Measurements from ENCODE around the gene PLK5.
"Not testable (repeated sequence)": the region's sequence is repeated elsewhere in the genome, so short reads cannot be mapped to it uniquely, and the experiment has no call there.

Gene PLK5

DNA sequence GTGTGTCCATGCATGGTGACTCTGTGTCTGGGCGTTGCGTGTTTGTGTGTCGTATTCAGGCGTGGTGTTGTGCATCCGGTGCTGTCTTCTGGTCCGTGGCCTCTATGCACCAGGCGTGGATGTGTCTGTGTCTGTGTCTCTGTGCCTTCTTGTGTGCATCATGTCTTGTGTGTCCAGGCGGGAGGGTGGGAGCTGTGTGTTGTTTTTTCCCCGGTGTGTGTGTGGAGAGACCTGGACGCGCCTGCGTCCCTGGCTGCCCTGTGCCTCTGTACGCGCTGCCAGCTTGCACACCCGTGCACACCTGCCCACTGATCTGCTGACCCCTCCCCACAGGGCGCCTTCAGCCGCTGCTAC, 1.1 kb downstream of the PLK5 start:
- DNase-seq (ENCODE audit: low read depth in 1 of 2, low spot score in 1 of 2) = no peak

DNA sequence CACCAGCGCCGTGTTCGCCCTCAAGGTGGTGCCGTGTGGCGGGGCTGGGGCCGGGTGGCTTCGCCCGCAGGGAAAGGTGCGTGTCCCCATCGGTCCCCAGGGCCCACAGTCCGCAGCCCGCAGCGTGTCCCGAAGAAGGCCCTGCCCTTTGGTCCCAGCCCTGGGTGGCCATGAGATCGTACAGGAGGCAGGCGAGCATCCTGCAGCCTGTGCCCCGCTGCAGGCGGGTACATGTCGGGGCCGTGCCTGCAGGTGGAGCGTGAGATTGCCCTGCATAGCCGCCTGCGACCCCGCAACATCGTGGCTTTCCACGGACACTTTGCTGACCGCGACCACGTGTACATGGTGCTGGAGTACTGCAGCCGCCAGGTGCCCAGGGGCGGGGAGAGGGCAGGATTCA, 1.5 kb downstream of the PLK5 start:
- DNase-seq (ENCODE audit: low read depth in 1 of 2, low spot score in 1 of 2) = no peak

DNA sequence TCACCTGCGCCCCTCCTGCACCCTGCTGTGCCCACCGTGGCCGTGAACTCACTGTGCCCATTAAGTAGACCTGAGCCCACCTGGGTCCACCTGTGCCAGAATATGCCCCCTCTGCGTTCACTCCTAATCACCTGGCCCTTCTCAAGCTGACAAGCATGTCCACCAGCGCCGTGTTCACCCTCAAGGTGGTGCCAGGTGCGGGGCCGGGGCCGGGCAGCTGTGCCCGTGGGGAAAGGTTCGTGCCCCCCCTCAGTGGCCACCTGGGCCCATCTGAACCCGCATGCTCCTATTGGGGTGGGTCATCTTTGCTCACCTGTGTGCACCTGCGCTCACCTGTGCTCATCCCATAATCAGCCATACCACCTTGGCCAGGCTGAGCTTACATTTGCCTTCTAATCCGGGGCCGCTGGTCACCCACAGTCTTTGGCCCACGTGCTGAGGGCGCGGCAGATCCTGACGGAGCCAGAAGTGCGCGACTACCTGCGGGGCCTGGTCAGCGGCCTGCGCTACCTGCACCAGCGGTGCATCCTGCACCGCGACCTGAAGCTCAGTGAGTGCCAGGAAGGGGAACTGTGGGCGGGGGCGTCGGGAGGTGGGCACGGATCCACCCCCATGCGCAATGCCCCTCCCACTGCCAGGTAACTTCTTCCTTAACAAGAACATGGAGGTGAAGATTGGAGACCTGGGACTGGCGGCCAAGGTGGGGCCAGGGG, 2.3 kb downstream of the PLK5 start:
- DNase-seq (ENCODE audit: low read depth in 1 of 2, low spot score in 1 of 2) = no peak

DNA sequence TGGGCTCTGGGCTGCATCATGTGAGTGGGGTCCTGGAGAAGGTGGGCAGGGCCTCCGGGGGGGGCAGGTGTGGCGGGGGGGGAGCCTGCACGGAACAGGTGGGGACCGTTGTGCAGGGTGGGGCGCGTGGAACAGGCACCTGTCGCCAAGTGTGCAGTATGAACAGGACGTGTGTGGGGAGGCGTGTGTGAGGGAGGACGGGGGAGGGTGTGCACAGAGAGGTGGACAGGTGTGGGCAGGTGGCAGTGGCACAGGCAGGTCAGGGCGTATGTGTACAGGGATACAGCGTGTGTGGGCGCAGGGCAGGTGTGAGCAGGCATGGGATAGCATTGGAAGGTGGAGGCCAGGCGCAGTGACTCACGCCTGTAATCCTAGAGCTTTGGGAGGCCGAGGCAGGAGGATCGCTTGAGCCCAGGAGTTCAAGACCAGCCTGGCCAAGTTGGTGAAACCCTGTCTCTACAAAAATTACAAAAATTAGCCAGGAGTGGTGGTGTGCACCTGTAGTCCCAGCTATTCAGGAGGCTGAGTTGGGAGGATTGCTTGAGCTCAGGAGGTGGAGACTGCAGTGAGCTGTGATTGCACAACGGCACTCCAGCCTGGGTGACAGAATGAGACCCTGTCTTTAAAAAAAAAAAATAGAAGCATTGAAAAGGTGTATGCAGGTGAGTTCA, 3.2 kb downstream of the PLK5 start:
- DNase-seq (ENCODE audit: low read depth in 1 of 2, low spot score in 1 of 2) = no peak

DNA sequence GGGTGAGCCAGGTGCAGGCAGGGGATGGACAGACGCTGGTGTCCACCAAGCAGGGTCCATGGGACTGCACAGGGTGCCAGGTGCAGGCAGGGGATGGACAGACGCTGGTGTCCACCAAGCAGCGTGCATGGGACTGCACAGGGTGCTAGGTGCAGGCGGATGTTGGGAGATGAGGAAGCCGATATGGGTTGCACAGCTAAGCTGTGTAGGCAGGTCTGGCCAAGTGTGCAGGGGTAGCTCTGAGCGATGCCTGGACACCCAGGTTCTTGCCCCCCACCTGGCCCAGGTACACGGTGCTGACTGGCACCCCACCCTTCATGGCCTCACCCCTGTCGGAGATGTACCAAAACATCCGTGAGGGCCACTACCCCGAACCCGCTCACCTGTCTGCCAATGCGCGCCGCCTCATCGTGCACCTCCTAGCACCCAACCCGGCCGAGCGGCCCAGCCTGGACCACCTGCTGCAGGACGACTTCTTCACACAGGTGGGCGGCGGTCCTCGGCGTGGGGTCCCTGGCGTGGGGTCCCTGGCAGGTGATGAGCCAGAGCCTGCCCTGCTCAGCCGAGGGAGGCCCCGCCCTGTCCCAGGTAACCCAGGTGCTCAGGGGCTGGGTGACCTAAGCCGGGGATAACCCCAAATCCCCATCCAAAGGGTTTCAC, 3.9 kb downstream of the PLK5 start:
- no peak for DNase-seq (ENCODE audit: low read depth in 1 of 2, low spot score in 1 of 2)

DNA sequence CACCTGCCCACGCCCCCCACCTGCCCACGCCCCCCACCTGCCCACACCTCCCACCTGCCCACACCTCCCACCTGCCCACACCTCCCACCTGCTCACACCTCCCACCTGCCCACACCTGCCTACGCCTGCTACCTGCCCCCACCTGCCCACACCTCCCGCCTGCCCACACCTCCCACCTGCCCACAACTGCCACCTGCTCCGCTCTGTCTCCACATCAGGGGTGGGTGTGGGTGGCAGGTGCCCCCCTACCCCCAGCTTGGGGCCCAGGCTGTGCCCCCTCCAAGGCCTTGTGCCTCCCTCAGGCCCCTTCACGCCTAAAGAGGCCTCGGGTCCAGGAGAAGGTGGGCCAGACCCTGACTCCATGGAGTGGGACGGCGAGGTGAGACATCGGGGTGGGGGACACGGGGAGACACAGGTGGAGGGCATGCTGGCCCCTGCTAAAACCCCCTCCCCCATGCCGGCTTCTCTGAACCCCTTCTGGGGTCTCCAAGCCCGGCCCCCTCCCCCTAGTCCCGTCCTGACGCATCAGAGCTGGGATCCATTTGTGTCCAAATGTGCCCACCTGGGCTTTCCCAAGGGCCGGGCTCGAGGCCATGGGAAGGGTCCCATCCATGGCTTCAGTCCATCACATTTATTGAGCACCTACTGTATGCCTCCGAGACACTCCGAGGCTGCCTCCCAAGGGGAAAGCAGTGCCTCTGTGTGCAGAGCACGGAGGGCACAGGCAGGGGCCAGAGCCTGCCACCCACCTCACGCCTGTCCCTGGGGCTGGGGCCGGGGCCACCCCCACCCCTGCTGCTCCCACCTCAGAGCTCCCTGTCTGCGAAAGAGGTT, 4.9 kb downstream of the PLK5 start:
- DNase-seq (ENCODE audit: low read depth in 1 of 2, low spot score in 1 of 2) = no peak

DNA sequence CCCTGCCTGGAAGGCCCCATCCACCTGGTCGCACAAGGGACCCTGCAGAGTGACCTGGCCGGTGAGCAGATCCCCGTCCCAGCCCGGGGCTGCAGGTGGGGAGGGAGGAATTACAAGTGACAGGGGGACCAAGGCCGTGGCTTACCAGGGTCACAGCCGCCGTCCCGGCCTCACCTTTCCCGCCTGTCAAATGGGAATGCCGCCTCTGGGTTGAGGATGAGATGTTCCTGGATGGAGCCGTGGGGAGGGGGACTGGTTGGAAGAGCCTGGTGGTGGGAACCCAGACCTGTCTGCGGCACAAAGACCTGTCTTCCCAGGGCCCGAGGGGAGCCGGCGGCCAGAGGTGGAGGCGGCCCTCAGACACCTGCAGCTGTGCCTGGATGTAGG, 5.5 kb downstream of the PLK5 start:
- DNase-seq (ENCODE audit: low read depth in 1 of 2, low spot score in 1 of 2) = no peak

DNA sequence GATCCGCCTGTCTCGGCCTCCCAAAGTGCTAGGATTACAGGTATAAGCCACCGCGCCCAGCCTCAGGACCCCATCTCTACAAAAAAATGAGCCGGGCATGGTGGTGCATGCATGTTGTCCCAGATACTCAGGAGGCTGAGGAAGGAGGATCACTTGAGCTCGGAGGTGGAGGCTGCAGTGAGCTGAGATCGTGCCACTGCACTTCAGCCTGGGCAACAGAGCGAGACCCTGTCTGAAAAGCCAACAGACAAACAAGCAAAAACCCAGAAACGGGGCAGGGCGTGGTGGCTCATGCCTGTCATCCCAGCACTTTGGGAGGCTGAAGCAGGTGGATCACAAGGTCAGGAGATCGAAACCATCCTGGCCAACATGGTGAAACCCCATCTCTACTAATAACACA, 7.0 kb downstream of the PLK5 start:
- DNase-seq (ENCODE audit: low read depth in 1 of 2, low spot score in 1 of 2) = not testable (repeated sequence)

DNA sequence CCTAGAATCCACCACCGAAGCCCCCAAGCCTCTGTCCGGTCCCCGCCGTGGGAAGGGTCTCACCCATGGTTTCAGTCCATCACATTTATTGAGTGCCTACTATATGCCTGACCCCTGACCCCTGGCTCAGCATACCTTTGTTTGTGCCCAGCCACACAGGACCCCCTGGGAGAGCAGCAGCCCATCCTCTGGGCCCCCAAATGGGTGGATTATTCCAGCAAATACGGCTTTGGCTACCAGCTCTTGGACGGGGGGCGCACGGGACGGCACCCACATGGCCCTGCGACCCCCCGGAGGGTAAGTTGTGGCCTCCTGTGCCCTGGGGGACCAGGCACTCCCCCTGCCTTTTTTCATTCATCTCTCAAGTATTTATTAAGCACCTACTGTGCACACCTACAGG, 7.7 kb downstream of the PLK5 start:
- no peak for DNase-seq (ENCODE audit: low read depth in 1 of 2, low spot score in 1 of 2)

DNA sequence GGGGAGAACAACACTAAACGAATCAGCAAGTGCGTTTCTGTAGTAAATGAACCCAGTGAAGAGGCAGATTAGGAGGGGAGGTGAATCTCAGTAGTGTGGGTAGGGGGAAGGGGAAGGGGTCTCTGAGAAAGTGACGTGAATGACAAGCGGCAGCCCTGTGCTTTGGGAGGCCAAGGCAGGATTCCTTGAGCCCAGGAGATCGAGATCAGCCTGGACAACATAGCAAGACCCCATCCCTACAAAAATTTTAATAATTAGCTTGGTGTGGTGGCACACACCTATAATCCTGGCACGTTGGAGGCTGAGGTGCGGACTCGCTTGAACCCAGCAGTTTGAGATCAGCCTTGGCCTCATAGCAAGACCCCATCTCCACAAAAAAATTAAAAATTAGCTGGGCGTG, 8.1 kb downstream of the PLK5 start:
- no peak for DNase-seq (ENCODE audit: low read depth in 1 of 2, low spot score in 1 of 2)

DNA sequence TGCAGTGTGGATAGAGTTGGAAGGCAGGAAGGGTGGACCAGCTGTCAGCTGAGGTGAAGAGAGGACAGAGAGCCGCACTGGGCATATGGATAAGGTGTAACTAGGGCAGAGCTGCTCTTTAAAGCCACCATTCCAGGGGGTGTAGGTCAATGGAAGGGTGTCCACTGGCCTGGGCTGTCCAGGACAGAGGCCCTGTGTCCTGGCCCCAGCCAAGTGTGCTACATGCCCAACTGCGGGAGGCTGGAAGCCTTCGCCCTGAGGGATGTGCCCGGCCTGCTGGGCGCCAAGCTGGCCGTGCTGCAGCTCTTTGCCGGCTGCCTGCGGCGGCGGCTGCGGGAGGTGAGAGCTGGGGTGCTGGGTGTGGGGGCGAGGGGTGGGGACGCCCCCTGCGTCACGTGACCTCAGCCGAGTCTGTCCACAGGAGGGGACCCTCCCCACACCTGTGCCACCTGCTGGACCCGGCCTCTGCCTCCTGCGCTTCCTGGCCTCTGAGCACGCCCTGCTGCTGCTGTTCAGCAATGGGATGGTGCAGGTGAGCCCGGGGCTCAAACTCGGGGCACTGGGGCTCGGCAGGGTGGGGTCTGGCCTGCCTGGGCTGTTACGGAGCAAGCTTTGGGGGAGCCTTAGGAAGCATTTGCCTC, 9.8 kb downstream of the PLK5 start:
- DNase-seq (ENCODE audit: low read depth in 1 of 2, low spot score in 1 of 2) = no peak

DNA sequence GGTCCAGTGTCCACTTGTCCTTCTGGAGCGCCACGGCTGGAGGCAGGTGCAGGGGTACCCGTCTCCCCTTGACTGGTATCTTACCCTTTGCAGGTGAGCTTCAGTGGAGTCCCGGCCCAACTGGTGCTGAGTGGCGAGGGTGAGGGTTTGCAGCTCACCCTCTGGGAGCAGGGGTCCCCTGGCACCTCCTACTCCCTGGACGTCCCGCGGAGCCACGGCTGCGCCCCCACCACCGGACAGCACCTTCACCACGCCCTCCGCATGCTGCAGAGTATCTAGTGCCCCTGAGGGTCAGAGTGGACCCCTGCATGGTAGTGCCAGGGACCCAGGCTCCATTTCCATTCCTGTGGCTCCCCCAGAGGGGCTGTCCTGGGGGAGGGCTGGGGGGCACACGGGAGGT, 11.1 kb downstream of the PLK5 start:
- DNase-seq (ENCODE audit: low read depth in 1 of 2, low spot score in 1 of 2) = no peak

DNA sequence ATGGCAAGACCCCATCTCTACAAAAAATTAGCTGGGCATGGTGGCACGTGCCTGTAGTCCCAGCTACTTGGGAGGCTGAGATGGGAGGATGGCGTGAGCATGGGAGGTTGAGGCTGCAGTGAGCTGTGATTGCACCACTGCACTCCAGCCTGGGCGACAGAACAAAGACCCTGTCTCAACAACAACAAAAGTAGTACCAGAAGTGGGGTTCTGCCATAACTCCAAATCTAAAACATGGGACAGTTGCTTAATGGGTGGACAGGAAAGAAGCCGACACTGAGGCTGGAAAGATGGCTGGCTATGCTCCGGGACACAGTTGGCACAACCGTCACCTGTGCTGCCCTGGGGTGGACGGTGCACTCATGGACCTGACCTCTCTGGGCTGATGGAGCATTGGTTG, 11.8 kb downstream of the PLK5 start:
- not testable (repeated sequence) for DNase-seq (ENCODE audit: low read depth in 1 of 2, low spot score in 1 of 2)

DNA sequence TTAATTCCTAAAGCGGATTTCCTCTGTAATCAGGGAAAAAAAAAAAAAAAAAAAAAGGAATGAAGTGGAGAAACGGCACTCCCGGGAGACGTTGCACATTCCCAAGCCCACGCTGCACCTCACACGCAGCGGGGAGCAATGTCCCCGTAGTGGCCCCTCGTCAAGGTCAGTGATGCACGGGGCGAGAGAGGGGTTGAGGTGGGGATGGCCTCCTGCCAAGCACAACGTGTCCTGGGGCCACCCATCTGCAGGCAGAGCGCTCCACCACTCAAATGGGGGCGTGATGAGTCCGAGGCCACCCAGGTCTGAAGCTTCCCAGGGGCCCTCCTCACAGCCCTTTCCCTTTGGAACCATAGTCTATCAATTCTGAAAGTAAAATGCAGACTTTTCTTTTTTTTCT, 15.1 kb downstream of the PLK5 start:
- DNase-seq (ENCODE audit: low read depth in 1 of 2, low spot score in 1 of 2) = no peak

DNA sequence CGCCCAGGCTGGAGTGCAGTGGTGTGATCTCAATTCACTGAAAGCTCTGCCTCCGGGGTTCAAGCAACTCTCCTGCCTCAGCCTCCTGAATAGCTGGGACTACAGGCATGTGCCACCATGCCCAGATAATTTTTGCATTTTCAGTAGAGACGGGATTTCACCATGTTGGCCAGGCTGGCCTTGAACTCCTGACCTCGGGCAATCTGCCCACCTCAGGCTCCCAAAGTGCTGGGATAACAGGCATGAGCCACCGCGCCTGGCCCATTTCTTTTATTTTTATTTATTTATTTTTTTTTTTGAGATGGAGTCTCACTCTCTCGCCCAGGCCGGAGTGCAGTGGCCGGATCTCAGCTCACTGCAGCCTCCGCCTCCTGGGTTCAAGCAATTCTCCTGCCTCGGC, 15.9 kb downstream of the PLK5 start:
- DNase-seq (ENCODE audit: low read depth in 1 of 2, low spot score in 1 of 2) = not testable (repeated sequence)

DNA sequence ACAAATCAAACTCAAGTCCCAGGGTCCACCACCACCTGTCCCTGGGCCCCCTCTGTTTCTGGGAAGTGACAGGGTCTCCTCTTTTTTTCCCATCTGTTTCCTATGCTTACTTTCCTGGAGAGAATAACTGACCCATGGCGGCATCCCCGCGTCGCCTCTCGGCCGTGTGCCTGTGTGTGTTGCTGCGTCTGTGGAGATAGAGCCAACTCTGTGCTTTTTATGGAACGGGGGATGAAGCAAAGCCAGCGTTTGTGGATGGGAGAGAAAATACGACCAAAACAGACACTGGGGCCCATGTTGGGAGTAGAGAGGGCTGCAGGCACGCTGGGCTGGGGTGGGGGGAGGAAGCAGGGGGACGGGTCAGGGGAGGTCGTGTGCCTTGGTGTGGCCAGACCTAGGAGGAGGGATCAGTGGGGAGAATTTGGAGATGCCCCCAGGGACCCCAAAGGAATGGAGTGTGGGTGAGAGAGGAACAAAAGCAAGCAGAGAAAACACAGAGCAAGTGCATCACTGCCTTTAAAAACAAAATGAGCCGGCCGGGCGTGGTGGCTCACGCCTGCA, 16.6 kb downstream of the PLK5 start:
- DNase-seq (ENCODE audit: low read depth in 1 of 2, low spot score in 1 of 2) = no peak

DNA sequence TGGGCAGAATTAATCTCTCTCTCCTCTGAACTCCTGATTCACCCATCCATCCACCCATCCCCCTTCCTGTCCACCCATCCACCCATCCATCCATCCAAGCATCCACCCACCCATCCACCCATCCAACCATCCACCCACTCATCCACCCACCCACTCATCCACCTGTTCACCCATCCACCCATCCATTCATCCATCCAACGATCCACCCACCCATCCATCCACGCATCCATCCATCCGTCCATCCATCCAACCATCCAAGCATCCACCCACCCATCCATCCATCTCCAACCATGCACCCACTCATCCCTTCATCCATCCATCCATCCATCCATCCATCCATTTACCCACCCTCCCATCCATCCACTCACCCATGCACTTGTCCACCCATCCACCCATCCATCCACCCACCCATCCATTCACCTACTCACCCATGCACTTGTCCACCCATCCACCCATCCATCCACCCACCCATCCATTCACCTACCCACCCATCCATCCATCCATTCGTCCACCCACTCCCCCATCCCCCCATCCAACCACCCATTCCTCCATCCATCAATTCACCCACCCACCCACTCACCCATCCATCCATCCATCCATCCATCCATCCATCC, 25.6 kb downstream of the PLK5 start:
- DNase-seq (ENCODE audit: low read depth in 1 of 2, low spot score in 1 of 2) = no peak

DNA sequence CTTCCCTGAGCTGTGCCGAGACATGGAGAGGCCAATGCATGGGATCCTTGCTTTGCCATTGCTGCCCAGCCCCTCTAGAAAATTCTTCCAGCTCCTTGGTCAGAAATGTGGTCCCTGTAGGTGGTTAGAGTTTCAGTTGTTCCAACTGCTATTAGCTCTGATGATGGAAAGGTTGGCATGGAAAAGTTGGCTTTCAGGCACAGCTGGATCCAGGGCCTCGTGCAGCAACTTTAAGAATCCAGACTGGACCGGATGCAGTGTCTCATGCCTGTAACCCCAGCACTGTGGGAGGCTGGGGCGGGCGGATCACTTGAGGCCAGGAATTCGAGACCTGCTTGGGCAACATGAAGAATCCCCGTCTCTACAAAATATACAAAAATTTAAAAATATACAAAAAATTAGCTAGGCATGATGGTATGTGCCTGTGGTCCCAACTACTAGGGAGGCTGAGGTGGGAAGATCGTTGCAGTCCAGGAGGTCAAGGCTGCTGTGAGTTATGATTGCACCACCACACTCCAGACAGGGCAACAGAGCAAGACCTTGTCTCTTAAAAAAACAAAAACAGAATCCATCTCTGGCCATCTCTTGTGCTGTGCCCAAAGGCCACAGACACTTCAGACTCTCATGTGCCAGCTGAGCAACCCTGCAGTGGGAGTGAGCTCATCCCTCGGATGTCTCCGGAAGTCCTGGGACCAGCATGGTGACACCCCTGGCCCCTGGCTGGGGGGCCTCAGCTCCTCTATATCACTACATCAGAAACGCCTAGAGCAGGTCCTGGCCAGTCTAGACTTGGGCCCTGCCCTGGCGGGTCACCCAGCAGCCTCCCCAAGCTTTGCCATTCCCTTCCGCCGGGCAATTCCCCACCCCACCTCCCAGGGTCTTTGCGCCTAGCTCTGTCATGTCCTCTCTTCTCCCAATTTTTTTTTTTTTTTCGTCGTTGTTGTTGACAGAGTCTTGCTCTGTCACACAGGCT, 27.5 kb downstream of the PLK5 start:
- DNase-seq (ENCODE audit: low read depth in 1 of 2, low spot score in 1 of 2) = no peak

DNA sequence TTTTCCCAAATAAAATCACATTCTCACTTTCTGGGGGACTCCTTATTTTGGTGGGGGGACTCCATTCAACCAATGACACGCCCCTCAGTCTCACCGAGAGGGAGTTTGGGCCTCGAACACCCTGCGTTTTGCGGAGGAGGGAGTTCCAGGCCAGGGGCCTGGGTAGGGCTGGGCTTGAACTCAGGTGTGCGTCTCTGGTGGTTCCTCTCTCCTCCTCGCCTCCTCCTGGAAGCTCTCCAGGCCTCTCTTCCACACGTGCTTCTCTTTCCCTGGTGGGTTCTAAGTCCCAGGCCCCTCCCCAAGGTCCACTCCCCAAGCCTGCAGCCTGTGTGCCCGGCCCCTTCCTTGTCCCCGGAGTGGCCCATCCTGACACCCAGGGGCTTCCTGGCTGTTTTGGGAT, 29.5 kb downstream of the PLK5 start:
- DNase-seq (ENCODE audit: low read depth in 1 of 2, low spot score in 1 of 2) = no peak
